ENCODE data around the gene SMIM14. TPM values are rescaled to one million over a fixed set of nuclear protein-coding genes. Genes with fewer than 3 reads are reported as not detected.
"Not testable (repeated sequence)": the region's sequence is repeated elsewhere in the genome, so short reads cannot be mapped to it uniquely, and the experiment has no call there.

The SMIM14 gene
- total RNA-seq, 1 donor from 2014 or later, result 61.2 TPM

- H3K36me3 ChIP-seq, result peaks cover 87% of the 10 kb centered on the region
Measured at GRCh38 chr4:39510348-39510929, 128.2 kb downstream of the SMIM14 start.

GRCh38 chr4:39505581-39505980, 133.1 kb downstream of the SMIM14 start:
- Histone ChIP-seq H3K27me3 (ENCODE audit: low read depth) (no peaks in the 10 kb centered on the region), H3K36me3 (peaks cover 100% of the 10 kb centered on the region), H3K4me1 (no peaks in the 10 kb centered on the region), H3K9me3 (no peaks in the 10 kb centered on the region), H3K4me3 (no peak overlapping the region), H3K27ac (no peak overlapping the region)
- ATAC-seq (peak in 1 of 2 donors; percentile 12), DNase-seq (no peak)
- intact Hi-C loops (cut with DNase I), result no loop called here
- TF ChIP-seq, protein P1, sequence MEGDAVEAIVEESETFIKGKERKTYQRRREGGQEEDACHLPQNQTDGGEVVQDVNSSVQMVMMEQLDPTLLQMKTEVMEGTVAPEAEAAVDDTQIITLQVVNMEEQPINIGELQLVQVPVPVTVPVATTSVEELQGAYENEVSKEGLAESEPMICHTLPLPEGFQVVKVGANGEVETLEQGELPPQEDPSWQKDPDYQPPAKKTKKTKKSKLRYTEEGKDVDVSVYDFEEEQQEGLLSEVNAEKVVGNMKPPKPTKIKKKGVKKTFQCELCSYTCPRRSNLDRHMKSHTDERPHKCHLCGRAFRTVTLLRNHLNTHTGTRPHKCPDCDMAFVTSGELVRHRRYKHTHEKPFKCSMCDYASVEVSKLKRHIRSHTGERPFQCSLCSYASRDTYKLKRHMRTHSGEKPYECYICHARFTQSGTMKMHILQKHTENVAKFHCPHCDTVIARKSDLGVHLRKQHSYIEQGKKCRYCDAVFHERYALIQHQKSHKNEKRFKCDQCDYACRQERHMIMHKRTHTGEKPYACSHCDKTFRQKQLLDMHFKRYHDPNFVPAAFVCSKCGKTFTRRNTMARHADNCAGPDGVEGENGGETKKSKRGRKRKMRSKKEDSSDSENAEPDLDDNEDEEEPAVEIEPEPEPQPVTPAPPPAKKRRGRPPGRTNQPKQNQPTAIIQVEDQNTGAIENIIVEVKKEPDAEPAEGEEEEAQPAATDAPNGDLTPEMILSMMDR (IDR thresholded peaks at IDR 0.05), result no peak

More at GRCh38 chr4:39510348-39510929, 128.2 kb downstream of the SMIM14 start:
- ATAC-seq (no peak), DNase-seq (no peak)
- H3K4me1 ChIP-seq, result no peaks in the 10 kb centered on the region
- no peak overlapping the region for H3K4me3 ChIP-seq
- no peak overlapping the region for H3K27ac ChIP-seq
- no peaks in the 10 kb centered on the region for H3K9me3 ChIP-seq
- H3K27me3 ChIP-seq (ENCODE audit: low read depth), result no peaks in the 10 kb centered on the region
- intact Hi-C loops (cut with DNase I), result no loop called here
- TF ChIP-seq, protein P1 (IDR thresholded peaks at IDR 0.05), result no peak

DNA sequence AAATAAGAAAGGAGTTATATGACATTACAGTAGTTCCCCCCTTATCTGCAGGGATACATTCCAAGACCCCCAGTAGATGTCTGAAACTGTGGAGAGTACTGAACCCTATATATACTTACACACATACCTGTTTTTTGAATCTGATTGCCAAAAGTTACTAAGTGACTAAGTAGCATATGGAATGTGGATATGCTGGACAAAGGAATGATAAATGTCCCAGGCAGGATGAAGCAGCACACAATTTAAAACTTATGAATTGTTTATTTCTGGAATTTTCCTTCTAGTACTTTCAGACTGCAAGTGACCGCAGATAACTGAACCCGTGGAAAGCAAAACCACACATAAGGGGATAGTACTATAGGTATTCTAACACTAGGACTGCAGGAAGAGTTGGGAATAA, 134.1 kb downstream of the SMIM14 start:
- Histone ChIP-seq H3K4me1 (no peaks in the 10 kb centered on the region), H3K27ac (no peak overlapping the region), H3K27me3 (ENCODE audit: low read depth) (no peaks in the 10 kb centered on the region), H3K4me3 (no peak overlapping the region), H3K36me3 (peaks cover 99% of the 10 kb centered on the region), H3K9me3 (no peaks in the 10 kb centered on the region)
- intact Hi-C loops (cut with DNase I), result no loop called here
- TF ChIP-seq, protein P1 (IDR thresholded peaks at IDR 0.05), result no peak
- DNase-seq (no peak), ATAC-seq (no peak)

DNA sequence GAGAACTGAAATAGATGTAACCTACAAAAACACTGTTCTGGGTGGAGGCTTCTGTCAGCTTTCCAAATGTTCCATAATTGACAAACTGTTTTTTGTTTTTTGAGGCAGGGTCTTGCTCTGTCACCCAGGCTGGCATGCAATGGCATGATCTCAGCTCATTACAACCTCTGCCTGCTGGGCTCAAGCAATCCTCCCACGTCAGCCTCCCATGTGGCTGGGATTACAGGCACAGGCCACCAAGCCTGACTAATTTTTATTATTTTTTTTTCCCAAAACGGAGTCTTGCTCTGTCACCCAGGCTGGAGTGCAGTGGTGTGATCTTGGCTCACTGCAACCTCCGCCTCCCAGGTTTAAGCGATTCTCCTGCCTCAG, 136.0 kb downstream of the SMIM14 start:
- H3K36me3 ChIP-seq, result peaks cover 99% of the 10 kb centered on the region
- H3K27ac ChIP-seq; H3K4me1 ChIP-seq; DNase-seq; intact Hi-C loops (cut with DNase I); H3K27me3 ChIP-seq (ENCODE audit: low read depth); H3K4me3 ChIP-seq; H3K9me3 ChIP-seq; ATAC-seq: not testable (repeated sequence)

DNA sequence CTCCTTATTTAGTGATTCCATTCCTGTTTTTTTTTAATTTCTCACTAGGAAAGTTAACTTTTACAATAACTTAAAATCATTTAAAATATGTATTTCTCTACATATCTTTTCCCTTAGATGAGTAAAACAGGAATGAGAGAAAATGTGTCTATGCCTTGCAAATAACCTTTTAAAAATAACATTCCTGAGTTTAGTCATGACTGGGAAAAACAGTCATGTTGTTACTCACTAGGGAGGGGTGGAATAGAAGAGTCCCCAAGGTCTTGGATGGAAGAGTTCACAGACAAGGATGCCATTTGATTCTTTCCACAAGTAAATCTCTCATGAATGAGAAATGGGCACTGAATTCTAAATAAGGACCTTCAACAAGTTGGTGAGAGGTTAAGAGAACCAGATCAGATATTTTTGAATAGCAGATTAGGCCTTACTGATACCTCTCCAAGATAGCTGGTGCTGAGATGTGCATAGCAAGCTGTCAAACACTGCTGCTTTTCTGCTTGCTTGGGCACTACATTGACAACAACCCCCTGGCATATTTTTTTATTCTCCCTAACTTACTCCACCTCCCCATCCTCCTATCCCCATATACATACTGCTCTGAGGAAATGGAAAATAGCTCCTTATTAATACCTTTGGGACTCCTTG, 136.5 kb downstream of the SMIM14 start:
- no peak for DNase-seq
- no peaks in the 10 kb centered on the region for H3K27me3 ChIP-seq (ENCODE audit: low read depth)
- peaks cover 93% of the 10 kb centered on the region for H3K36me3 ChIP-seq
- ATAC-seq, result no peak
- no peak overlapping the region for H3K27ac ChIP-seq
- no peaks in the 10 kb centered on the region for H3K4me1 ChIP-seq
- no peak overlapping the region for H3K4me3 ChIP-seq
- TF ChIP-seq, protein P1 (IDR thresholded peaks at IDR 0.05), result no peak
- intact Hi-C loops (cut with DNase I), result no loop called here
- no peaks in the 10 kb centered on the region for H3K9me3 ChIP-seq

DNA sequence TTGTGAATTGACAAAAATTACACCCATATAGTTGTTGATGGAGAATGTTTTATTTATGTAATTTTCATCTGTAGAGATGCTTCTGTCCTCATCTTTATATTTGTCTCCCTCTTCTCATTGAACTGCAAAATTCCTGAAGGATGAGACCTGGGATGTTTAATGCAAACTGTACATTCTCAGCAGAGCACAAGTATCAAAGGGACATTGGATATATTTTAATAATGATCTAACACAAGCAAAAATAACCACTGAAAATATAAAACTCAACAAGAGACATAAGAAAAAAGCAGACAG, 140.0 kb downstream of the SMIM14 start:
- peaks cover 59% of the 10 kb centered on the region for H3K36me3 ChIP-seq
- no peak overlapping the region for H3K27ac ChIP-seq
- H3K27me3 ChIP-seq (ENCODE audit: low read depth), result no peaks in the 10 kb centered on the region
- H3K4me3 ChIP-seq, result no peak overlapping the region
- H3K9me3 ChIP-seq, result no peaks in the 10 kb centered on the region
- DNase-seq, result no peak
- intact Hi-C loops (cut with DNase I), result no loop called here
- no peaks in the 10 kb centered on the region for H3K4me1 ChIP-seq
- ATAC-seq, result no peak
- TF ChIP-seq, protein P1 (IDR thresholded peaks at IDR 0.05), result no peak
